ENCODE data around the gene UBE3D. TPM values are rescaled to one million over a fixed set of nuclear protein-coding genes. Genes with fewer than 3 reads are reported as not detected.

Gene UBE3D
- total and polyA plus RNA-seq, 2 experiments from 2014 or later: 7.3 to 11.4 TPM

DNA sequence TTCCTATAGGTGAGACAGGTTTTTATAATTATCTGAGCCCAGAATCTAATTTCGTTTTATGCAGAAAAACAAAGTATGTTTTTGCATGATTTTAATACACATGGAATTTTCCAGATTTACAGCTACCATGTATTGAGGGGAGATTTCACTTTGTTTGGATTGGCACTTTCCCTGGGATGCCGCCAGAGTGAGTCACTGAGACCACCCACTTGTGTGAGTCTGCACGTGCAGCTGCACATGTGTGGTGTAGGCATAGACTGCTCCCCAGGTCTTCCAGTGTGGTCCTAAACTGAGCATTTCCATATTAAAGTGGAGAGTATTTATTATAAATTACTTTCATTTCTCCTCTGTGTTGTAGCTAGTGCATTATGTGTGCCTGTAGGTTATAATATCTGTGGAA is 186.8 kb downstream of the UBE3D start:
- Histone ChIP-seq H3K9me2 (replicated peaks; ENCODE audit: insufficient read depth) (no peaks in the 10 kb centered on the region), H2AFZ (no peak overlapping the region), H3K4me2 (no peak overlapping the region), H3K27ac (peak overlapping the region; percentile 11), H3K27me3 (no peaks in the 10 kb centered on the region), H3K4me1 (ENCODE audit: insufficient read depth) (peaks cover 13% of the 10 kb centered on the region), H3K36me3 (replicated peaks; ENCODE audit: insufficient read depth, low read depth) (no peaks in the 10 kb centered on the region), H3K4me3 (no peak overlapping the region), H4K20me1 (ENCODE audit: insufficient read depth, poor library complexity, severe bottlenecking) (no peaks in the 10 kb centered on the region), H3K9me3 (ENCODE audit: low read depth) (no peaks in the 10 kb centered on the region), H3K79me2 (no peaks in the 10 kb centered on the region)
- peak; percentile 23 for DNase-seq (ENCODE audit: low spot score)
- TF ChIP-seq EZH2 (IDR thresholded peaks at IDR 0.05; ENCODE audit: borderline replicate concordance) (no peak), EZH2phosphoT487 (IDR thresholded peaks at IDR 0.05; ENCODE audit: low read depth, severe bottlenecking, unreplicated experiment) (no peak), CTCF (IDR thresholded peaks at IDR 0.05; ENCODE audit: poor library complexity) (no peak)
- 47% methylated on average over 3 of the region's 3 CpGs for WGBS (ENCODE audit: low lambda C conversion rate, missing lambda C conversion rate)

GRCh38 chr6:82877213-82878195 is 188.1 kb downstream of the UBE3D start:
- TF ChIP-seq EZH2phosphoT487 (IDR thresholded peaks at IDR 0.05; ENCODE audit: low read depth, severe bottlenecking, unreplicated experiment) (no peak), CTCF (IDR thresholded peaks at IDR 0.05; ENCODE audit: poor library complexity) (no peak), EZH2 (IDR thresholded peaks at IDR 0.05; ENCODE audit: borderline replicate concordance) (no peak)
- Histone ChIP-seq H3K9me3 (ENCODE audit: low read depth) (no peaks in the 10 kb centered on the region), H3K9me2 (replicated peaks; ENCODE audit: insufficient read depth) (no peaks in the 10 kb centered on the region), H4K20me1 (ENCODE audit: insufficient read depth, poor library complexity, severe bottlenecking) (no peaks in the 10 kb centered on the region), H3K79me2 (no peaks in the 10 kb centered on the region), H3K4me3 (no peak overlapping the region), H3K4me1 (ENCODE audit: insufficient read depth) (peaks cover 13% of the 10 kb centered on the region), H3K36me3 (replicated peaks; ENCODE audit: insufficient read depth, low read depth) (no peaks in the 10 kb centered on the region), H3K27ac (no peak overlapping the region), H3K27me3 (no peaks in the 10 kb centered on the region), H2AFZ (no peak overlapping the region), H3K4me2 (no peak overlapping the region)
- WGBS (ENCODE audit: low lambda C conversion rate, missing lambda C conversion rate): 65% methylated on average over 4 of the region's 4 CpGs
- DNase-seq (ENCODE audit: low spot score): no peak

DNA sequence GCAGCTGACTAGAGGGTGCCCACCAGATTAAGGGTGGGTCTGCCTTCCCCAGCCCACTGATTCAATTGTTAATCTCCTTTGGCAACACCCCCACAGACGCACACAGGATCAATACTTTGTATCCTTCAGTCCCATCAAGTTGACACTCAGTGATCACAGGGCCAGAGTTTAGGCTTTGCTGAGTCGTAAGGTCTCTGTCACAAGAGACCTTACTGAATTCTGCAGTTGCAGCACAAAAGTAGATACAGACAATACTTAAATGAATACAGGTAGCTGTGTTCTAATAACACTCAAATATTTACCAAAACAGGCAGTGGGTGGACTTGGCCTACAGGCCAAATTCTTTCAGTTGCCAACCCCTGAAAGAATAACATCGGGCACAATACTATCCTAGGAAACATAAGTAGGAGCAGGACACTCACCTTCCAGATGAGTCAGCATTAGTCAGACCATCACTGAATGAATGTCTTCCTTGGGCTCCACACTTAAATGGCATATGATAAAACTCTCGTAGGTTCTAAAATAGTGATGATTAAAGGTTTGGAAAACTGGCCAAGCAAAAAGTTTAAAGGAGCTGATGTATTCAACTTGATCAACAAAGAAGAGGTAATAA is 190.0 kb downstream of the UBE3D start:
- WGBS (ENCODE audit: low lambda C conversion rate, missing lambda C conversion rate): 85% methylated on average over 4 of the region's 4 CpGs
- Histone ChIP-seq H3K4me3 (no peak overlapping the region), H3K9me2 (replicated peaks; ENCODE audit: insufficient read depth) (no peaks in the 10 kb centered on the region), H3K36me3 (replicated peaks; ENCODE audit: insufficient read depth, low read depth) (no peaks in the 10 kb centered on the region), H2AFZ (no peak overlapping the region), H4K20me1 (ENCODE audit: insufficient read depth, poor library complexity, severe bottlenecking) (no peaks in the 10 kb centered on the region), H3K9me3 (ENCODE audit: low read depth) (no peaks in the 10 kb centered on the region), H3K27ac (no peak overlapping the region), H3K4me1 (ENCODE audit: insufficient read depth) (peaks cover 13% of the 10 kb centered on the region), H3K79me2 (no peaks in the 10 kb centered on the region), H3K27me3 (no peaks in the 10 kb centered on the region), H3K4me2 (no peak overlapping the region)
- TF ChIP-seq CTCF (IDR thresholded peaks at IDR 0.05; ENCODE audit: poor library complexity) (no peak), EZH2 (IDR thresholded peaks at IDR 0.05; ENCODE audit: borderline replicate concordance) (no peak), EZH2phosphoT487 (IDR thresholded peaks at IDR 0.05; ENCODE audit: low read depth, severe bottlenecking, unreplicated experiment) (no peak)
- no peak for DNase-seq (ENCODE audit: low spot score)
